ENCODE results near the gene EGFLAM. TPM values are rescaled to one million over a fixed set of nuclear protein-coding genes. Genes with fewer than 3 reads are reported as not detected.
"Not testable (repeated sequence)": the region's sequence is repeated elsewhere in the genome, so short reads cannot be mapped to it uniquely, and the experiment has no call there.

EGFLAM gene
- total RNA-seq, 4 donors from 2014 or later: 1.8 to 3.9 (median 3.0) TPM

DNA sequence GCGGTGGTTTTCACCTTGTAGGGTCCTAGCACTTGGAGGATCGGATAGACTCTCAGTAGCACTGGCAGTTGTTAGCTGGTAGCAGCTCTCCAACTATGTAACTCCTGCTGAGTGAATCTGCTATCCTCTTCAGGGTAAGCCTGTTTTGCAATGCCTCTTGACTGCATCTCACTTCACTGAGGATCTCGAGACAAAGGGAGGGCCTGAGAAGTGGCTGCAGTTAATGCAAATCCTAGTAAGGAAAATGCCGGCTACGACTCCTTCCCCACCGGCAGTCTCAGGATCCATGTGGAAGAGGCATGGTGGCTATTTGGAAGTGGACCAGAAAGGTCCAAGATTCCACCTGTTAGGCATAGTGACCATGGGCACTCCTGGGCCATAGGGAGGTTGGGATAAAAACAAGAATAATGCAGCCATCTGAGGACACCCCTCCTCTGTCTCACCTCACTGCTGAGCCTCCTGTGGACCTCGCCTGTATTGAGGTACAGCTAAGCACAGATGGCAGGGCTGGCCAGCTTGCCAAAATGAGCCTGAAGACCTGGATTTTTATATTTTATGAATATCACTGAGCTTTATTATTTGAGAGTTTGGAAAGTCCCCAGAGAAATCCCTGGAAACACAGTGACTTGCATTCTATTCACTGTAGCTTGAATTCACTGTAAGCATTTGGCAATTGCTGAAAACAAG is 152.1 kb downstream of the EGFLAM start:
- Histone ChIP-seq H3K27me3 (no peaks in the 10 kb centered on the region), H3K4me1 (no peaks in the 10 kb centered on the region), H3K4me3 (no peak overlapping the region), H3K36me3 (no peaks in the 10 kb centered on the region), H3K27ac (no peak overlapping the region), H3K9me3 (no peaks in the 10 kb centered on the region)
- 88% methylated on average over 7 of the region's 7 CpGs for WGBS
- no peak for DNase-seq (ENCODE audit: low spot score in 2 of 2)
- TF ChIP-seq POLR2AphosphoS5 (IDR thresholded peaks at IDR 0.05): no peak
- TF ChIP-seq EP300 (IDR thresholded peaks at IDR 0.05): no peak
- TF ChIP-seq POLR2A (IDR thresholded peaks at IDR 0.05): no peak
- no peak for TF ChIP-seq CTCF (IDR thresholded peaks at IDR 0.05)

DNA sequence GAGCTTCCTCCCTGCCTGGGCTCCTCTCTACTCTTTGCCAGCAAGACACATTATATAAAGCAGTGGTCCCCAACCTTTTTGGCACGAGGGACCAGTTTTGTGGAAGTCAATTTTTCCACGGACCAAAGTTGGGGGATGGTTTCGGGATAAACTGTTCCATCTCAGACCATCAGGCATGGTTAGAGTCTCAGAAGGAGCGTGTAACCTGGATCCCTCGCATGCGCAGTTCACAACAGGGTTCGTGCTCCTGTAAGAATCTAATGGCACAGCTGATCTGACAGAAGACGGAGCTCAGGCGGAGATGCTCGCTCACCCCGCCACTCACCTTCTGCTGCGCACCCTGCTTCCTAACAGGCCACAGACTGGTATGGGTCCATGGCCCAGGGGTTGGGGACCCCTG is 155.3 kb downstream of the EGFLAM start:
- H3K36me3 ChIP-seq: no peaks in the 10 kb centered on the region
- 72% methylated on average over 12 of the region's 12 CpGs for WGBS
- no peaks in the 10 kb centered on the region for H3K9me3 ChIP-seq
- H3K4me1 ChIP-seq: no peaks in the 10 kb centered on the region
- no peak overlapping the region for H3K4me3 ChIP-seq
- H3K27me3 ChIP-seq: no peaks in the 10 kb centered on the region
- H3K27ac ChIP-seq: no peak overlapping the region
- no peak for DNase-seq (ENCODE audit: low spot score in 2 of 2)
- TF ChIP-seq CTCF (IDR thresholded peaks at IDR 0.05): no peak
- TF ChIP-seq POLR2A (IDR thresholded peaks at IDR 0.05): no peak
- no peak for TF ChIP-seq POLR2AphosphoS5 (IDR thresholded peaks at IDR 0.05)
- no peak for TF ChIP-seq EP300 (IDR thresholded peaks at IDR 0.05)

- TF ChIP-seq POLR2AphosphoS5 (IDR thresholded peaks at IDR 0.05) (no peak), EP300 (IDR thresholded peaks at IDR 0.05) (no peak), POLR2A (IDR thresholded peaks at IDR 0.05) (no peak), CTCF (IDR thresholded peaks at IDR 0.05) (no peak)
- no peaks in the 10 kb centered on the region for H3K4me1 ChIP-seq
- H3K4me3 ChIP-seq: no peak overlapping the region
- H3K27me3 ChIP-seq: peaks cover 1% of the 10 kb centered on the region
- DNase-seq (ENCODE audit: low spot score in 2 of 2): no peak
- WGBS: 58% methylated on average over 4 of the region's 4 CpGs
- no peaks in the 10 kb centered on the region for H3K36me3 ChIP-seq
- H3K9me3 ChIP-seq: no peaks in the 10 kb centered on the region
- H3K27ac ChIP-seq: no peak overlapping the region
Observed at GRCh38 chr5:38414348-38414747, 156.0 kb downstream of the EGFLAM start.

- H3K9me3 ChIP-seq; H3K36me3 ChIP-seq; H3K27ac ChIP-seq; DNase-seq (ENCODE audit: low spot score in 2 of 2); H3K27me3 ChIP-seq; H3K4me1 ChIP-seq; H3K4me3 ChIP-seq: not testable (repeated sequence)
- 81% methylated on average over 5 of the region's 5 CpGs for WGBS
Observed at GRCh38 chr5:38415772-38416171, 157.4 kb downstream of the EGFLAM start.

GRCh38 chr5:38417658-38418017 is 159.3 kb downstream of the EGFLAM start:
- no peaks in the 10 kb centered on the region for H3K36me3 ChIP-seq
- peaks cover 4% of the 10 kb centered on the region for H3K27me3 ChIP-seq
- H3K27ac ChIP-seq: no peak overlapping the region
- no peak for DNase-seq (ENCODE audit: low spot score in 2 of 2)
- no peaks in the 10 kb centered on the region for H3K4me1 ChIP-seq
- 39% methylated on average over 5 of the region's 5 CpGs for WGBS
- H3K9me3 ChIP-seq: no peaks in the 10 kb centered on the region
- TF ChIP-seq POLR2AphosphoS5 (IDR thresholded peaks at IDR 0.05) (no peak), POLR2A (IDR thresholded peaks at IDR 0.05) (no peak), EP300 (IDR thresholded peaks at IDR 0.05) (no peak), CTCF (IDR thresholded peaks at IDR 0.05) (no peak)
- H3K4me3 ChIP-seq: no peak overlapping the region

DNA sequence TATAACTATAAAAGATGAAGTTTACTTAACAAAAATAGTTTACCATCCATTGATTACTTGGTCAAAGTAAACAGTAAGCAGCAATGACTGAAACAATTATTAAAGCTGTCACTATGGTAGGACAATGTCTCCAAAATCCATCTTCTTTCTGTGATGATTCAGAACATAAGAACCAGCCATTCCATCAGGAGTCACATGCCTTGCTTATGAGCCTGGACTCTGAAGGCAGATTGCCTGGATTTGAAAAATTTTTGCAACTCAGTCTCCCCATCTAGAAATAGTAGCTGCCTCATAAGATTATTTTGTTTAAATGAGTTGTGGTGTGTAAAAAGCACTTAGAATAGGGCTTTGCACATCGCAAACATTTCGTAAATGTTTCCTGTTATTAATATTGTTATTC is 161.9 kb downstream of the EGFLAM start:
- WGBS: 89% methylated on average over 2 of the region's 2 CpGs
- Histone ChIP-seq H3K36me3 (no peaks in the 10 kb centered on the region), H3K4me3 (no peak overlapping the region), H3K4me1 (no peaks in the 10 kb centered on the region), H3K27ac (no peak overlapping the region), H3K27me3 (peaks cover 4% of the 10 kb centered on the region), H3K9me3 (no peaks in the 10 kb centered on the region)
- DNase-seq (ENCODE audit: low spot score in 2 of 2): no peak
- no peak for TF ChIP-seq EP300 (IDR thresholded peaks at IDR 0.05)
- TF ChIP-seq POLR2A (IDR thresholded peaks at IDR 0.05): no peak
- no peak for TF ChIP-seq CTCF (IDR thresholded peaks at IDR 0.05)
- no peak for TF ChIP-seq POLR2AphosphoS5 (IDR thresholded peaks at IDR 0.05)
